Spleen (tissue), 11 donors: ENCODE results near the gene CLASP1. TPM values are rescaled to one million over a fixed set of nuclear protein-coding genes. Genes with fewer than 3 reads are reported as not detected.

Source experiments
- DNase-seq: peaks from one replicate; pipeline ENCODE4 v3.0.0-alpha.2; 2020
- H3K27ac ChIP-seq, 8 donors: fragments of 200-600 bp; sonication (generic) in 7 of 8; 1 replicate in 4 of 8; 2 replicates in 4 of 8; pipeline versions ENCODE4 v1.5.0 to v1.8.0; 2016 to 2021; ENCODE audit warnings: inconsistent platforms in 4 of 8, mild to moderate bottlenecking in 4 of 8, moderate library complexity in 1 of 8
- H3K27me3 ChIP-seq, 7 donors: fragments of 200-600 bp; sonication (generic) in 6 of 7; replicated peaks in 1 of 7; 1 replicate in 4 of 7; 2 replicates in 3 of 7; pipeline versions ENCODE4 v1.5.0 to v1.8.0; 2016 to 2021; ENCODE audit warnings: inconsistent platforms in 3 of 7, mild to moderate bottlenecking in 1 of 7
- H3K36me3 ChIP-seq, 6 donors: fragments of 200-600 bp; sonication (generic) in 5 of 6; 1 replicate in 4 of 6; 2 replicates in 2 of 6; pipeline versions ENCODE4 v1.5.0 to v1.8.0; 2016 to 2021; ENCODE audit warnings: inconsistent platforms in 2 of 6
- H3K4me1 ChIP-seq, 6 donors: fragments of 200-600 bp; sonication (generic) in 5 of 6; 1 replicate in 3 of 6; 2 replicates in 3 of 6; pipeline versions ENCODE4 v1.5.0 to v1.8.0; 2016 to 2021; ENCODE audit warnings: inconsistent platforms in 3 of 6
- H3K4me3 ChIP-seq, 8 donors: fragments of 200-600 bp; sonication (generic) in 7 of 8; 1 replicate in 4 of 8; 2 replicates in 4 of 8; pipeline versions ENCODE4 v1.5.0 to v1.8.0; 2016 to 2021; ENCODE audit warnings: inconsistent platforms in 4 of 8, mild to moderate bottlenecking in 4 of 8, moderate library complexity in 2 of 8
- H3K9me3 ChIP-seq, 8 donors: fragments of 200-600 bp; sonication (generic) in 7 of 8; 1 replicate in 4 of 8; 2 replicates in 4 of 8; pipeline versions ENCODE4 v1.5.0 to v1.8.0; 2016 to 2021; ENCODE audit warnings: inconsistent platforms in 4 of 8
- POLR2A ChIP-seq, 3 donors: fragments of 450-650 bp; IDR thresholded peaks; one replicate each; pipeline ENCODE4 v1.5.1; 2017; ENCODE audit warnings: antibody characterized with exemption in 3 of 3, mild to moderate bottlenecking in 1 of 3
- POLR2AphosphoS5 ChIP-seq, 3 donors: sonication (generic); formaldehyde crosslinking; IDR thresholded peaks; one replicate each; pipeline ENCODE4 v1.5.1; 2017; ENCODE audit warnings: antibody characterized with exemption in 3 of 3
- WGBS, 5 donors: extraction: QIAGEN DNeasy Blood & Tissue Kit in 3 of 5; methylation state at CpG; one replicate each; pipeline versions ENCODE4 v1.1.5 to v1.1.7; 2013 to 2018; 5-methylcytosine and 5-hydroxymethylcytosine counted together
- intact Hi-C: fragments of 100-400 bp; cut with DNase I; formaldehyde crosslinking; loops from one replicate; pipeline ENCODE4 v1.15.0; 2023; ENCODE audit warnings: low total_unique reads
- polyA plus RNA-seq, 3 donors: library from polyadenylated mRNA; stranded (reverse); fragments of 200-250 nt; gene quantifications; one replicate each; pipeline ENCODE4 v1.2.1, GENCODE V29; 2013
- total RNA-seq, 7 donors: library from RNA; depleted of rRNA in 3 of 7; stranded (reverse); fragments of >200 nt in 3 of 7; fragmentation: NEBNext Ultra II Directional in 4 of 7; extraction: Animal tissue kit (Norgen Biotek cat#: 25700) in 4 of 7; gene quantifications; one replicate each; pipeline versions ENCODE4 v1.1.0 to v1.2.1, GENCODE V29; 2016 to 2021
- TF ChIP-seq, protein P1 (sequence below), 11 experiments: fragments of 200-600 bp in 7 of 11; fragments of 450-650 bp in 4 of 11; sonication (generic) in 4 of 11; IDR thresholded peaks in 8 of 11; conservative IDR thresholded peaks in 3 of 11; 1 replicate in 7 of 11; 2 replicates in 4 of 11; pipeline versions ENCODE4 v1.4.0 to v1.8.0; 2016 to 2021; ENCODE audit warnings: antibody characterized with exemption in 11 of 11, inconsistent platforms in 4 of 11, mild to moderate bottlenecking in 1 of 11
- donor health status: healthy with polysubstance abuse.
- donor health status: DM: no; HTN: no; CAD: no; lungs with moderate emphysema.
- donor health status: DM: no; HTN: no; CAD: no.
- donor health status: Bipolar disorder and iron deficiency.
- donor health status: healthy.
- donor health status: DM: no; HTN: no; CAD: no.
- donor health status: DM: yes; HTN: yes; CAD: no.

CLASP1 gene
- total and polyA plus RNA-seq, 10 donors = 4.0 to 103 (median 71.7) TPM

GRCh38 chr2:121351521-121352318 is 297.5 kb downstream of the CLASP1 start:
- no peak for DNase-seq
- intact Hi-C loops = no loop called here
- H3K9me3 ChIP-seq = no peaks in the 10 kb centered on the region
- H3K4me1 ChIP-seq = no peaks in the 10 kb centered on the region
- H3K27ac ChIP-seq = no peak overlapping the region
- TF ChIP-seq POLR2AphosphoS5 (IDR thresholded peaks at IDR 0.05) = peak in 1 of 3 donors; percentile 50
- no peak for TF ChIP-seq POLR2A (IDR thresholded peaks at IDR 0.05)
- TF ChIP-seq, protein P1, sequence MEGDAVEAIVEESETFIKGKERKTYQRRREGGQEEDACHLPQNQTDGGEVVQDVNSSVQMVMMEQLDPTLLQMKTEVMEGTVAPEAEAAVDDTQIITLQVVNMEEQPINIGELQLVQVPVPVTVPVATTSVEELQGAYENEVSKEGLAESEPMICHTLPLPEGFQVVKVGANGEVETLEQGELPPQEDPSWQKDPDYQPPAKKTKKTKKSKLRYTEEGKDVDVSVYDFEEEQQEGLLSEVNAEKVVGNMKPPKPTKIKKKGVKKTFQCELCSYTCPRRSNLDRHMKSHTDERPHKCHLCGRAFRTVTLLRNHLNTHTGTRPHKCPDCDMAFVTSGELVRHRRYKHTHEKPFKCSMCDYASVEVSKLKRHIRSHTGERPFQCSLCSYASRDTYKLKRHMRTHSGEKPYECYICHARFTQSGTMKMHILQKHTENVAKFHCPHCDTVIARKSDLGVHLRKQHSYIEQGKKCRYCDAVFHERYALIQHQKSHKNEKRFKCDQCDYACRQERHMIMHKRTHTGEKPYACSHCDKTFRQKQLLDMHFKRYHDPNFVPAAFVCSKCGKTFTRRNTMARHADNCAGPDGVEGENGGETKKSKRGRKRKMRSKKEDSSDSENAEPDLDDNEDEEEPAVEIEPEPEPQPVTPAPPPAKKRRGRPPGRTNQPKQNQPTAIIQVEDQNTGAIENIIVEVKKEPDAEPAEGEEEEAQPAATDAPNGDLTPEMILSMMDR (IDR thresholded peaks at IDR 0.05 in 8 of 11, conservative IDR thresholded peaks at IDR 0.05 in 3 of 11) = no peak
- WGBS, 5 donors = 90 to 95% (median 93%) methylated on average over 17 of the region's 17 CpGs
- no peaks in the 10 kb centered on the region for H3K27me3 ChIP-seq
- H3K36me3 ChIP-seq = peaks cover 0 to 100% (median 90%) of the 10 kb centered on the region in 6 donors
- no peak overlapping the region for H3K4me3 ChIP-seq

DNA sequence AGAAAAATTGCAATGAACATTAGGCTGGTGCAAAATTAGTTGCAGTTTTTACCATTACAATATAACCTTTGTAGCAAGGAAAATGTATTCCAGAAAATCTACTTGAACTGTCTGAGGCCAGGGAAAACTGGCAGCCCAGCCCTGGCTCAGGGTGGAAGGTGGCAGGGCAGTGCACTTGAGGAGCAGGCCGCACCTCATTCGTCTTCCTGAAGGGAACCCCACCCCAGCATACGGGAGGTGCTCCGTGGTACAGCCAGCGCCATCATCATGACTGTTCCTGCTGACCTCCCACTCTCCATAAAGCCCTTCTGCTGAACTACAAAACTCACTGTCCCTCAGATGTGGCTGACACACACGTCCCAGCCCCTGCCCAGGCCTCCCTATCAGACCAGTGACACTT is 298.4 kb downstream of the CLASP1 start:
- 85 to 91% (median 87%) methylated on average over 6 of the region's 6 CpGs for WGBS, 5 donors
- Histone ChIP-seq H3K4me3 (no peak overlapping the region), H3K36me3 (peaks cover 0 to 100% (median 94%) of the 10 kb centered on the region in 6 donors), H3K9me3 (no peaks in the 10 kb centered on the region), H3K4me1 (no peaks in the 10 kb centered on the region), H3K27me3 (no peaks in the 10 kb centered on the region), H3K27ac (no peak overlapping the region)
- TF ChIP-seq POLR2A (IDR thresholded peaks at IDR 0.05) (no peak), POLR2AphosphoS5 (IDR thresholded peaks at IDR 0.05) (peak in 1 of 3 donors; percentile 25)
- TF ChIP-seq, protein P1 (IDR thresholded peaks at IDR 0.05 in 8 of 11, conservative IDR thresholded peaks at IDR 0.05 in 3 of 11) = no peak
- no peak for DNase-seq
- intact Hi-C loops = no loop called here

- TF ChIP-seq POLR2AphosphoS5 (IDR thresholded peaks at IDR 0.05) = no peak
- TF ChIP-seq POLR2A (IDR thresholded peaks at IDR 0.05) = no peak
- TF ChIP-seq, protein P1 (IDR thresholded peaks at IDR 0.05 in 8 of 11, conservative IDR thresholded peaks at IDR 0.05 in 3 of 11) = no peak
- intact Hi-C loops = no loop called here
- no peak overlapping the region for H3K27ac ChIP-seq
- H3K27me3 ChIP-seq = no peaks in the 10 kb centered on the region
- peaks cover 0 to 100% (median 97%) of the 10 kb centered on the region in 6 donors for H3K36me3 ChIP-seq
- no peaks in the 10 kb centered on the region for H3K9me3 ChIP-seq
- H3K4me1 ChIP-seq = no peaks in the 10 kb centered on the region
- WGBS, 5 donors = 86 to 96% (median 92%) methylated on average over 2 to 4 of the region's 4 CpGs
- no peak for DNase-seq
- no peak overlapping the region for H3K4me3 ChIP-seq
Measured at GRCh38 chr2:121350402-121350775, 298.9 kb downstream of the CLASP1 start.

GRCh38 chr2:121349721-121350401 is 299.4 kb downstream of the CLASP1 start:
- WGBS, 5 donors = 92 to 99% (median 93%) methylated on average over 4 of the region's 4 CpGs
- TF ChIP-seq POLR2A (IDR thresholded peaks at IDR 0.05) (no peak), POLR2AphosphoS5 (IDR thresholded peaks at IDR 0.05) (no peak)
- TF ChIP-seq, protein P1 (IDR thresholded peaks at IDR 0.05 in 8 of 11, conservative IDR thresholded peaks at IDR 0.05 in 3 of 11) = no peak

More at GRCh38 chr2:121349721-121350401, 299.4 kb downstream of the CLASP1 start:
- H3K4me1 ChIP-seq = no peaks in the 10 kb centered on the region
- H3K36me3 ChIP-seq = peaks cover 0 to 100% (median 98%) of the 10 kb centered on the region in 6 donors
- H3K9me3 ChIP-seq = no peaks in the 10 kb centered on the region
- H3K27ac ChIP-seq = no peak overlapping the region
- DNase-seq = no peak
- no peaks in the 10 kb centered on the region for H3K27me3 ChIP-seq
- intact Hi-C loops = no loop called here
- no peak overlapping the region for H3K4me3 ChIP-seq
